Coronary artery (tissue), 2 donors: Measurements from ENCODE around the gene MON2.
A peak's percentile ranks its signal among the peaks of the same experiment; 100 is the strongest.

ENCODE experiments used
- DNase-seq: peaks from one replicate; pipeline ENCODE4 v3.0.0-alpha.2; 2017; ENCODE audit warnings: low spot score
- H3K27ac ChIP-seq, 2 donors: fragments of 200-600 bp; sonication (generic); one replicate each; pipeline ENCODE4 v1.5.1; 2016 to 2019
- H3K4me3 ChIP-seq: fragments of 200-600 bp; sonication (generic); 2 replicates; pipeline ENCODE4 v1.5.1; 2016; ENCODE audit warnings: mild to moderate bottlenecking, moderate library complexity
- CTCF ChIP-seq: fragments of 200-600 bp; sonication (generic); IDR thresholded peaks from one replicate; pipeline ENCODE4 v1.5.1; 2019; ENCODE audit warnings: antibody characterized with exemption

The MON2 gene

GRCh38 chr12:62520361-62520760, 53.7 kb downstream of the MON2 start:
- no peak for DNase-seq
- Histone ChIP-seq H3K27ac (no peak overlapping the region), H3K4me3 (no peak overlapping the region)
- no peak for TF ChIP-seq CTCF

GRCh38 chr12:62522984-62523383, 56.4 kb downstream of the MON2 start:
- Histone ChIP-seq H3K27ac (no peak overlapping the region), H3K4me3 (no peak overlapping the region)
- no peak for DNase-seq
- TF ChIP-seq CTCF: no peak

GRCh38 chr12:62523619-62524018, 57.0 kb downstream of the MON2 start:
- Histone ChIP-seq H3K27ac (no peak overlapping the region), H3K4me3 (no peak overlapping the region)
- DNase-seq: no peak
- no peak for TF ChIP-seq CTCF

- Histone ChIP-seq H3K27ac (no peak overlapping the region), H3K4me3 (no peak overlapping the region)
- TF ChIP-seq CTCF: no peak
- DNase-seq: no peak
These were observed 58.6 kb downstream of the MON2 start for GRCh38 chr12:62525271-62525670.

GRCh38 chr12:62530596-62530995, 64.0 kb downstream of the MON2 start:
- TF ChIP-seq CTCF: no peak
- no peak for DNase-seq
- no peak overlapping the region for H3K4me3 ChIP-seq
- no peak overlapping the region for H3K27ac ChIP-seq

GRCh38 chr12:62532333-62532732, 65.7 kb downstream of the MON2 start:
- DNase-seq: no peak
- no peak overlapping the region for H3K27ac ChIP-seq
- TF ChIP-seq CTCF: no peak

GRCh38 chr12:62533087-62533754, 66.6 kb downstream of the MON2 start:
- Histone ChIP-seq H3K27ac (peak overlapping the region; percentile 26 to 46), H3K4me3 (no peak overlapping the region)
- no peak for DNase-seq
- TF ChIP-seq CTCF: no peak

More at GRCh38 chr12:62532333-62532732, 65.7 kb downstream of the MON2 start:
- H3K4me3 ChIP-seq: no peak overlapping the region
